IMR-90 (cell line): ENCODE data around the gene ACYP2.

Experiments used
- BHLHE40 ChIP-seq: fragments of 150-350 bp; IDR thresholded peaks from 2 replicates; pipeline ENCODE4 v1.6.1; 2016; ENCODE audit warnings: mild to moderate bottlenecking, low read depth, low read length
- CEBPB ChIP-seq: IDR thresholded peaks from 2 replicates; pipeline ENCODE4 v1.6.1; 2012; ENCODE audit warnings: low read depth, low read length, improper control_type of control experiment
- CHD1 ChIP-seq: IDR thresholded peaks from 2 replicates; pipeline ENCODE4 v1.6.1; 2012; ENCODE audit warnings: low read depth, low read length, improper control_type of control experiment
- FOS ChIP-seq: fragments of 150-350 bp; IDR thresholded peaks from 2 replicates; pipeline ENCODE4 v1.6.1; 2016; ENCODE audit warnings: low read depth, low read length
- MAFK ChIP-seq: IDR thresholded peaks from 2 replicates; pipeline ENCODE4 v1.6.1; 2012; ENCODE audit warnings: low read depth, low read length, improper control_type of control experiment
- MXI1 ChIP-seq: IDR thresholded peaks from 2 replicates; pipeline ENCODE4 v1.6.1; 2012; ENCODE audit warnings: low read depth, mild to moderate bottlenecking, low read length, moderate library complexity, borderline replicate concordance
- POLR2A ChIP-seq: IDR thresholded peaks from 2 replicates; pipeline ENCODE4 v1.6.1; 2012; ENCODE audit warnings: mild to moderate bottlenecking, low read depth, low read length
- RAD21 ChIP-seq: IDR thresholded peaks from 2 replicates; pipeline ENCODE4 v1.6.1; 2012; ENCODE audit warnings: low read length, improper control_type of control experiment
- RCOR1 ChIP-seq: IDR thresholded peaks from 2 replicates; pipeline ENCODE4 v1.6.1; 2012; ENCODE audit warnings: mild to moderate bottlenecking, low read length, improper control_type of control experiment; ENCODE audit not compliant: insufficient replicate concordance
- RFX5 ChIP-seq: IDR thresholded peaks from 2 replicates; pipeline ENCODE4 v1.8.0; 2012; ENCODE audit warnings: low read depth, mild to moderate bottlenecking, low read length, moderate library complexity
- SMC3 ChIP-seq: fragments of 150-350 bp; IDR thresholded peaks from 2 replicates; pipeline ENCODE4 v1.6.1; 2016; ENCODE audit warnings: low read depth, mild to moderate bottlenecking, antibody characterized with exemption, low read length, moderate library complexity
- TF ChIP-seq, protein P1 (sequence below): conservative IDR thresholded peaks from 2 replicates; pipeline ENCODE4 v1.5.1; 2012; ENCODE audit warnings: mild to moderate bottlenecking, low read depth, low read length, improper control_type of control experiment
- TF ChIP-seq, protein P2 (sequence below): fragments of 150-350 bp; IDR thresholded peaks from 2 replicates; pipeline ENCODE4 v1.6.1; 2017; ENCODE audit warnings: mild to moderate bottlenecking, antibody characterized with exemption, low read length, low read depth
- TF ChIP-seq, protein P3 (sequence below): fragments of 150-350 bp; IDR thresholded peaks from 2 replicates; pipeline ENCODE4 v1.6.1; 2016; ENCODE audit warnings: low read depth, mild to moderate bottlenecking, low read length, moderate library complexity, borderline replicate concordance

DNA sequence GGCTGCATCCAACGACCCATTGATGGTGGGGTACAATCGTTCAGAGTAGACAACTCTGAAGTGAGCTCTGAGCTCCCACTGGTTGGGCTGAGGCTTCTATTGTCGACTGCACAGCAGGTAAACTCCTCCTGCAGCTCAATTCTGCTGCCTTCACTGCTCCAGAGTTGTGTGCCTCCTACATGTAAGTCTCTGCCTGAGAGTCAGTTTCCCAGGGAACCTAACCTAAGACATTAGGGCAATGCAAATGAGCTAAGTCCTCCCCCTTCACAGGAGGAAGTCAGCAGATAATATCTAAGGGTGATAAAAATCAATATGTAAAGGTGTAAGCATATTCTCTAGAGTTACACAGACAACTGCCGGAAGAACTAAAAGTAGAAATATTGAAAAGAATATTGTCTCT, 22.5 kb upstream of the ACYP2 start:
- TF ChIP-seq POLR2A (no peak), MAFK (no peak), RFX5 (no peak), BHLHE40 (no peak), CEBPB (no peak), SMC3 (no peak), MXI1 (no peak), RAD21 (no peak), CHD1 (no peak), FOS (no peak), RCOR1 (no peak)
- TF ChIP-seq, protein P1, sequence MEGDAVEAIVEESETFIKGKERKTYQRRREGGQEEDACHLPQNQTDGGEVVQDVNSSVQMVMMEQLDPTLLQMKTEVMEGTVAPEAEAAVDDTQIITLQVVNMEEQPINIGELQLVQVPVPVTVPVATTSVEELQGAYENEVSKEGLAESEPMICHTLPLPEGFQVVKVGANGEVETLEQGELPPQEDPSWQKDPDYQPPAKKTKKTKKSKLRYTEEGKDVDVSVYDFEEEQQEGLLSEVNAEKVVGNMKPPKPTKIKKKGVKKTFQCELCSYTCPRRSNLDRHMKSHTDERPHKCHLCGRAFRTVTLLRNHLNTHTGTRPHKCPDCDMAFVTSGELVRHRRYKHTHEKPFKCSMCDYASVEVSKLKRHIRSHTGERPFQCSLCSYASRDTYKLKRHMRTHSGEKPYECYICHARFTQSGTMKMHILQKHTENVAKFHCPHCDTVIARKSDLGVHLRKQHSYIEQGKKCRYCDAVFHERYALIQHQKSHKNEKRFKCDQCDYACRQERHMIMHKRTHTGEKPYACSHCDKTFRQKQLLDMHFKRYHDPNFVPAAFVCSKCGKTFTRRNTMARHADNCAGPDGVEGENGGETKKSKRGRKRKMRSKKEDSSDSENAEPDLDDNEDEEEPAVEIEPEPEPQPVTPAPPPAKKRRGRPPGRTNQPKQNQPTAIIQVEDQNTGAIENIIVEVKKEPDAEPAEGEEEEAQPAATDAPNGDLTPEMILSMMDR: no peak
- TF ChIP-seq, protein P2, sequence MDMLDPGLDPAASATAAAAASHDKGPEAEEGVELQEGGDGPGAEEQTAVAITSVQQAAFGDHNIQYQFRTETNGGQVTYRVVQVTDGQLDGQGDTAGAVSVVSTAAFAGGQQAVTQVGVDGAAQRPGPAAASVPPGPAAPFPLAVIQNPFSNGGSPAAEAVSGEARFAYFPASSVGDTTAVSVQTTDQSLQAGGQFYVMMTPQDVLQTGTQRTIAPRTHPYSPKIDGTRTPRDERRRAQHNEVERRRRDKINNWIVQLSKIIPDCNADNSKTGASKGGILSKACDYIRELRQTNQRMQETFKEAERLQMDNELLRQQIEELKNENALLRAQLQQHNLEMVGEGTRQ: no peak
- TF ChIP-seq, protein P3, sequence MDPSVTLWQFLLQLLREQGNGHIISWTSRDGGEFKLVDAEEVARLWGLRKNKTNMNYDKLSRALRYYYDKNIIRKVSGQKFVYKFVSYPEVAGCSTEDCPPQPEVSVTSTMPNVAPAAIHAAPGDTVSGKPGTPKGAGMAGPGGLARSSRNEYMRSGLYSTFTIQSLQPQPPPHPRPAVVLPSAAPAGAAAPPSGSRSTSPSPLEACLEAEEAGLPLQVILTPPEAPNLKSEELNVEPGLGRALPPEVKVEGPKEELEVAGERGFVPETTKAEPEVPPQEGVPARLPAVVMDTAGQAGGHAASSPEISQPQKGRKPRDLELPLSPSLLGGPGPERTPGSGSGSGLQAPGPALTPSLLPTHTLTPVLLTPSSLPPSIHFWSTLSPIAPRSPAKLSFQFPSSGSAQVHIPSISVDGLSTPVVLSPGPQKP: no peak
